ENCODE measurements around the gene SPATA17.

SPATA17 gene

GRCh38 chr1:217847643-217848042 is 216.5 kb downstream of the SPATA17 start:
- DNase-seq (ENCODE audit: low spot score): no peak

GRCh38 chr1:217856342-217857034 is 225.3 kb downstream of the SPATA17 start:
- DNase-seq (ENCODE audit: low spot score): no peak

- DNase-seq (ENCODE audit: low spot score): no peak
These were observed 225.9 kb downstream of the SPATA17 start for GRCh38 chr1:217857061-217857460.

GRCh38 chr1:217861658-217862057 is 230.5 kb downstream of the SPATA17 start:
- no peak for DNase-seq (ENCODE audit: low spot score)

GRCh38 chr1:217867446-217867995 is 236.4 kb downstream of the SPATA17 start:
- no peak for DNase-seq (ENCODE audit: low spot score)

- no peak for DNase-seq (ENCODE audit: low spot score)
These were observed 240.8 kb downstream of the SPATA17 start for GRCh38 chr1:217871955-217872354.

GRCh38 chr1:217875229-217875628 is 244.1 kb downstream of the SPATA17 start:
- DNase-seq (ENCODE audit: low spot score): no peak

GRCh38 chr1:217876401-217876800 is 245.3 kb downstream of the SPATA17 start:
- no peak for DNase-seq (ENCODE audit: low spot score)

- no peak for DNase-seq (ENCODE audit: low spot score)
These were observed 245.8 kb downstream of the SPATA17 start for GRCh38 chr1:217876896-217877295.

GRCh38 chr1:217881131-217881543 is 250.0 kb downstream of the SPATA17 start:
- DNase-seq (ENCODE audit: low spot score): no peak

- no peak for DNase-seq (ENCODE audit: low spot score)
These were observed 250.6 kb downstream of the SPATA17 start for GRCh38 chr1:217881607-217882332.

GRCh38 chr1:217885181-217885580 is 254.0 kb downstream of the SPATA17 start:
- no peak for DNase-seq (ENCODE audit: low spot score)

- no peak for DNase-seq (ENCODE audit: low spot score)
These were observed 257.2 kb downstream of the SPATA17 start for GRCh38 chr1:217888328-217888727.

- DNase-seq (ENCODE audit: low spot score): peak; percentile 67
These were observed 258.3 kb downstream of the SPATA17 start for GRCh38 chr1:217889401-217889800.

GRCh38 chr1:217891966-217892365 is 260.8 kb downstream of the SPATA17 start:
- DNase-seq (ENCODE audit: low spot score): no peak

GRCh38 chr1:217892750-217893149 is 261.6 kb downstream of the SPATA17 start:
- no peak for DNase-seq (ENCODE audit: low spot score)

GRCh38 chr1:217895841-217896240 is 264.7 kb downstream of the SPATA17 start:
- DNase-seq (ENCODE audit: low spot score): no peak

GRCh38 chr1:217896490-217896889 is 265.3 kb downstream of the SPATA17 start:
- no peak for DNase-seq (ENCODE audit: low spot score)

GRCh38 chr1:217897100-217897499 is 266.0 kb downstream of the SPATA17 start:
- DNase-seq (ENCODE audit: low spot score): no peak

GRCh38 chr1:217899614-217900013 is 268.5 kb downstream of the SPATA17 start:
- DNase-seq (ENCODE audit: low spot score): no peak

GRCh38 chr1:217907504-217907903 is 276.4 kb downstream of the SPATA17 start:
- no peak for DNase-seq (ENCODE audit: low spot score)

- DNase-seq (ENCODE audit: low spot score): no peak
These were observed 279.1 kb downstream of the SPATA17 start for GRCh38 chr1:217910203-217910602.

GRCh38 chr1:217910791-217911320 is 279.7 kb downstream of the SPATA17 start:
- no peak for DNase-seq (ENCODE audit: low spot score)
